GM06990 (cell line): ENCODE measurements around the gene GRHL3.

Source experiments
- DNase-seq: peaks from one replicate; pipeline ENCODE4 v3.0.0-alpha.2; 2011; ENCODE audit not compliant: insufficient read length; ENCODE audit errors: extremely low read depth
- H3K27me3 ChIP-seq: replicated peaks from 2 replicates; pipeline ENCODE4 v1.6.0; 2011; ENCODE audit warnings: low read length; ENCODE audit not compliant: control insufficient read depth, insufficient read depth
- H3K36me3 ChIP-seq: 2 replicates; pipeline ENCODE4 v1.5.1; 2011; ENCODE audit warnings: low read length; ENCODE audit not compliant: control insufficient read depth, insufficient read depth
- H3K4me3 ChIP-seq: replicated peaks from 2 replicates; pipeline ENCODE4 v1.5.1; 2011; ENCODE audit warnings: low read depth, mild to moderate bottlenecking, control low read depth, low read length
- CTCF ChIP-seq: IDR thresholded peaks from 2 replicates; pipeline ENCODE4 v1.5.1; 2011; ENCODE audit warnings: low read length, control low read depth, mild to moderate bottlenecking, inconsistent platforms; ENCODE audit not compliant: insufficient read depth, poor library complexity, severe bottlenecking

The GRHL3 gene

DNA sequence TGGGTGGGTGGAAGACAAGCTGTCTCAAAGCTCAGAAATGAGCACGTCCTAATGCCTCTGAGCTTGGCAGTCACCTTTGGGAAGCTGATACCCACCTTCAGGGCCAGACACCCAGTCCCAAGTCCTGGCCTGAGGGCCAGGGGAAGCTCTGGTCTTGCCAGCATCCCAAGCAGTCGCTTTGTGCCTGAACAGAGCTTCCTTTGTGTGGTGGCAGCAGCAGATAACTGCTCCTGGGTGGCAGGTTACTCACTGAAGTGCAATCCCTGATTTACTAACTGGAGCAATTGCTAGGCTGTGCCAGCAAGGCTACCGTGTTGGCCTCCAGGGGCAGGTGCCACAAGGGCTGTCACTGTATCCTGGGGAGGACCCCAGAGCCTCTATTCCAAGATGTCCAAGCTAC, 40.4 kb upstream of the GRHL3 start:
- no peak for TF ChIP-seq CTCF

DNA sequence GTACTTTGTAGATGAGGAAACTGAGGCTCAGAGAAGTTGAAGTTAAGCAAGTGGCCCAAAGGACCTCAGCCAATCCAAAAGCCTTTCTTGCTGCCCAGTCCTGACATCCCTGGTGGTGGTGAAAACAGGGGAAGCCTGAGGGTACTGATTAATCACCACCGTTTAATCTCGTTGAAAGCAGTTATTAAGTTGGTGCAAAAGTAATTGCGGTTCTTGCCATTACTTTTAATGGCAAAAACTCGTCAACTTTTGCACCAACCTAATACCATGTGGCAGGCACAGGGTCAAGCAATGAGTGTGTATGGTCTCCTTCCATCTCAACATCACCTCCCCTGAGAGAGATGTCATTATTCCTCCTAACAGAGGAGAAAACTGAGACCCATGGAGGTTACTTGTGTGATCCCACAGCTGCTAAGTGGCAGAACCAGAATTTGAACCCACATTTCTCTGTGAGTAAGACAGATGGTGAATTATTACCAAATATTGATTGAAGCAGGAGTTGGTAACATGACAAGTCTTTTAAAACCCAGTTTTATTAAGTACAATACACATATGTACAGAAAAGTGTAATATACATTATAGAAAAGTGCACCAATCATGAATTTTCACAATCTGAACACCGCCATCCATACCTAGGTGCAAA, 39.4 kb upstream of the GRHL3 start:
- Histone ChIP-seq H3K4me3 (no peak overlapping the region), H3K36me3 (no peaks in the 10 kb centered on the region), H3K27me3 (no peaks in the 10 kb centered on the region)
- DNase-seq = no peak
- no peak for TF ChIP-seq CTCF

More for the DNA sequence above, 40.4 kb upstream of the GRHL3 start:
- Histone ChIP-seq H3K27me3 (no peaks in the 10 kb centered on the region), H3K36me3 (no peaks in the 10 kb centered on the region), H3K4me3 (no peak overlapping the region)
- no peak for DNase-seq

DNA sequence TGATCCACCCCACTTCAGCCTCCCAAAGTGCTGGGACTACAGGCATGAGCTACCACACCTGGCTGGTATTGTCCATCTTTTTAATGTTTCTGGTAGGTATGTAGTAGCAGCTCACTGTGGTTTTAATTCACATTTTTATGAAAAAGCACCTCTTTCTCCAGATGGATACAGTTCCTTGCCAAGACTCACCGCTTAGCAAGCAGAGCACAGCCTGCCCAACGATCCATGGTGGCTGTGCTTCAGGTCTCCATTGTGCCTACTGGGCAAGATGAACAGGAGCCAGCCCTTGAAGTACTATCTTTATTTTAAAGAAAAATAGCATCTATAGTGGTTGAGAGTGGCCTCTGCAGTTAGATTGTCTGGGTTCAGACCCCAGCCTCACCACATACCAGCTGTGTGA, 37.6 kb upstream of the GRHL3 start:
- DNase-seq = no peak
- H3K36me3 ChIP-seq = no peaks in the 10 kb centered on the region
- H3K27me3 ChIP-seq = no peaks in the 10 kb centered on the region
- H3K4me3 ChIP-seq = no peak overlapping the region
- TF ChIP-seq CTCF = no peak

- Histone ChIP-seq H3K27me3 (no peaks in the 10 kb centered on the region), H3K4me3 (no peak overlapping the region), H3K36me3 (no peaks in the 10 kb centered on the region)
- no peak for TF ChIP-seq CTCF
- no peak for DNase-seq
Measured at GRCh38 chr1:24282491-24282890, 36.7 kb upstream of the GRHL3 start.

DNA sequence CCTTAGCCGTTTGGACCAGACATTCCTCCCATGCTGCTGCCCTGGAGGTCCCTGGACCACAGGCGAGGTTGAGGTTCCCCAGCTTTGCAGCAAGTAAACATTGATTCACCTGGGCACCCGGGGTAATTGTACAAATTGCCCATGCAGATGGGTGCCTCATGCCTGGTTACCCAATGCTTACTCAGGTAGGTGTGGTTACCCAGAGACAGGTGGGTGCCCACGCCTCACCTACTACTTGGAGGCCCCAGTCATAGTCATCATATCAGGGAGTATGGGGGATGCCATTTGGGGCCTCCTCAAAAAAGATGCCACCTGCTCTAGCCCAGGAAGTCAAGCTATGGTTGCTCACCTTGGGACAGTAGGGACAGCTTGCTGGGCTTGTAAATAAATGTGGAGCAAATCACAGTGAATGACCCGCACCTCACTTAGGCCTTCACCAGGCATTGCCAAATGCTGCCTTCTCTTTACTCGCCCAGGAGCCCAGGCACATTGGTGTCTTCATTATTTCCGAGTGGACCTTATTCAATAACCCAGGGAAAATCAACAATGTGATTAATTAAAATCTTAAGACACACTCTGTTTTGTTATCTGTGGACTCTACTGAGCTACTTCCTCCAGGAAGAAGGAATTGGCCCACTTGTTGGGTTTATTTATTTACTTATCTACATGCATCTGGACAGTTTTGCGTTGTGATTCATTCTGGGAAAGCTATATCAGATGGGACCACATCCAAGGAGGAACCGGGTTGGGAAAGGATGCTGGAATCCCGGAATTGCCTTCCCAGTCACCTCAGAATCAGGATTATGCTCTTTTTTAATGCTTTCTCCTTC, 35.6 kb upstream of the GRHL3 start:
- Histone ChIP-seq H3K4me3 (no peak overlapping the region), H3K27me3 (no peaks in the 10 kb centered on the region), H3K36me3 (no peaks in the 10 kb centered on the region)
- no peak for DNase-seq
- no peak for TF ChIP-seq CTCF
